HepG2 (cell line): ENCODE measurements around the gene GSTM1. TPM values are rescaled to one million over a fixed set of nuclear protein-coding genes. Genes with fewer than 3 reads are reported as not detected.
A peak's percentile ranks its signal among the peaks of the same experiment; 100 is the strongest.

ENCODE experiments used
- CEBPB ChIP-seq: IDR thresholded peaks from 2 replicates; pipeline ENCODE4 v1.6.1; 2011; ENCODE audit warnings: low read depth, low read length, improper control_type of control experiment, borderline replicate concordance
- FUBP1 ChIP-seq: sonication (generic); formaldehyde crosslinking; IDR thresholded peaks from 2 replicates; pipeline ENCODE4 v1.5.1; 2020; ENCODE audit warnings: missing genetic modification reagents, mild to moderate bottlenecking, borderline replicate concordance
- HNF4A ChIP-seq: sonication (generic); formaldehyde crosslinking; IDR thresholded peaks from 2 replicates; pipeline ENCODE4 v1.4.0; 2020; ENCODE audit warnings: missing genetic modification reagents
- SUZ12 ChIP-seq: fragments of 150-350 bp; IDR thresholded peaks from 2 replicates; pipeline ENCODE4 v1.6.1; 2014; ENCODE audit warnings: low read depth, low read length
- ZNF546 ChIP-seq: sonication (generic); formaldehyde crosslinking; conservative IDR thresholded peaks from 2 replicates; pipeline ENCODE4 v1.8.1; 2023; ENCODE audit warnings: mild to moderate bottlenecking, missing genetic modification reagents
- ZNF816 ChIP-seq: sonication (generic); formaldehyde crosslinking; IDR thresholded peaks from 2 replicates; pipeline ENCODE4 v1.8.0; 2022; ENCODE audit warnings: missing genetic modification reagents, mild to moderate bottlenecking, borderline replicate concordance
- ZNF891 ChIP-seq: sonication (generic); formaldehyde crosslinking; IDR thresholded peaks from 2 replicates; pipeline ENCODE4 v1.5.0; 2020; ENCODE audit warnings: mild to moderate bottlenecking, missing genetic modification reagents
- polyA plus RNA-seq, 8 experiments: library from polyadenylated mRNA; depleted of rRNA in 3 of 8; stranded (reverse) in 7 of 8; unstranded in 1 of 8; fragments of >200 nt; fragmentation: Illumina TruSeq in 4 of 8; extraction: Trizol in 4 of 8; gene quantifications; 2 replicates each; pipeline versions ENCODE4 v1.2.1 to v1.2.3, GENCODE V29; 2011 to 2016; ENCODE audit warnings: low read depth in 4 of 8, missing spikeins in 1 of 8, mixed read lengths in 1 of 8; ENCODE audit not compliant: insufficient read depth in 1 of 8
- total RNA-seq, 5 experiments: library from RNA; depleted of rRNA; stranded (reverse); fragments of >200 nt; fragmentation: Illumina TruSeq; extraction: Trizol; gene quantifications; 2 replicates each; pipeline ENCODE4 v1.2.3, GENCODE V29; 2016; ENCODE audit warnings: low read depth in 1 of 5
- TF ChIP-seq, protein P1 (sequence below): sonication (generic); formaldehyde crosslinking; IDR thresholded peaks from 2 replicates; pipeline ENCODE4 v1.4.0; 2020; ENCODE audit warnings: missing genetic modification reagents
- TF ChIP-seq, protein P2 (sequence below): sonication (generic); formaldehyde crosslinking; IDR thresholded peaks from 2 replicates; pipeline ENCODE4 v1.5.1; 2020; ENCODE audit warnings: mild to moderate bottlenecking, missing genetic modification reagents
- TF ChIP-seq, protein P3 (sequence below): sonication (generic); formaldehyde crosslinking; IDR thresholded peaks from 2 replicates; pipeline ENCODE4 v1.5.1; 2020; ENCODE audit warnings: mild to moderate bottlenecking, moderate library complexity, missing genetic modification reagents
- TF ChIP-seq, protein P4 (sequence below): sonication (generic); formaldehyde crosslinking; conservative IDR thresholded peaks from 2 replicates; pipeline ENCODE4 v1.8.0; 2022; ENCODE audit warnings: missing genetic modification reagents

Gene GSTM1
- total and polyA plus RNA-seq, 2 of the 13 experiments (the other 11 are each of a cell fraction or from before 2014, with no cell fraction given): 0.42 TPM; not detected in 1

- TF ChIP-seq, protein P1, sequence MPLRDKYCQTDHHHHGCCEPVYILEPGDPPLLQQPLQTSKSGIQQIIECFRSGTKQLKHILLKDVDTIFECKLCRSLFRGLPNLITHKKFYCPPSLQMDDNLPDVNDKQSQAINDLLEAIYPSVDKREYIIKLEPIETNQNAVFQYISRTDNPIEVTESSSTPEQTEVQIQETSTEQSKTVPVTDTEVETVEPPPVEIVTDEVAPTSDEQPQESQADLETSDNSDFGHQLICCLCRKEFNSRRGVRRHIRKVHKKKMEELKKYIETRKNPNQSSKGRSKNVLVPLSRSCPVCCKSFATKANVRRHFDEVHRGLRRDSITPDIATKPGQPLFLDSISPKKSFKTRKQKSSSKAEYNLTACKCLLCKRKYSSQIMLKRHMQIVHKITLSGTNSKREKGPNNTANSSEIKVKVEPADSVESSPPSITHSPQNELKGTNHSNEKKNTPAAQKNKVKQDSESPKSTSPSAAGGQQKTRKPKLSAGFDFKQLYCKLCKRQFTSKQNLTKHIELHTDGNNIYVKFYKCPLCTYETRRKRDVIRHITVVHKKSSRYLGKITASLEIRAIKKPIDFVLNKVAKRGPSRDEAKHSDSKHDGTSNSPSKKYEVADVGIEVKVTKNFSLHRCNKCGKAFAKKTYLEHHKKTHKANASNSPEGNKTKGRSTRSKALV (CRISPR knock-in tag): no peak
- no peak for TF ChIP-seq ZNF546 (CRISPR knock-in tag)
- TF ChIP-seq FUBP1: no peak
- no peak for TF ChIP-seq SUZ12
- TF ChIP-seq, protein P2, sequence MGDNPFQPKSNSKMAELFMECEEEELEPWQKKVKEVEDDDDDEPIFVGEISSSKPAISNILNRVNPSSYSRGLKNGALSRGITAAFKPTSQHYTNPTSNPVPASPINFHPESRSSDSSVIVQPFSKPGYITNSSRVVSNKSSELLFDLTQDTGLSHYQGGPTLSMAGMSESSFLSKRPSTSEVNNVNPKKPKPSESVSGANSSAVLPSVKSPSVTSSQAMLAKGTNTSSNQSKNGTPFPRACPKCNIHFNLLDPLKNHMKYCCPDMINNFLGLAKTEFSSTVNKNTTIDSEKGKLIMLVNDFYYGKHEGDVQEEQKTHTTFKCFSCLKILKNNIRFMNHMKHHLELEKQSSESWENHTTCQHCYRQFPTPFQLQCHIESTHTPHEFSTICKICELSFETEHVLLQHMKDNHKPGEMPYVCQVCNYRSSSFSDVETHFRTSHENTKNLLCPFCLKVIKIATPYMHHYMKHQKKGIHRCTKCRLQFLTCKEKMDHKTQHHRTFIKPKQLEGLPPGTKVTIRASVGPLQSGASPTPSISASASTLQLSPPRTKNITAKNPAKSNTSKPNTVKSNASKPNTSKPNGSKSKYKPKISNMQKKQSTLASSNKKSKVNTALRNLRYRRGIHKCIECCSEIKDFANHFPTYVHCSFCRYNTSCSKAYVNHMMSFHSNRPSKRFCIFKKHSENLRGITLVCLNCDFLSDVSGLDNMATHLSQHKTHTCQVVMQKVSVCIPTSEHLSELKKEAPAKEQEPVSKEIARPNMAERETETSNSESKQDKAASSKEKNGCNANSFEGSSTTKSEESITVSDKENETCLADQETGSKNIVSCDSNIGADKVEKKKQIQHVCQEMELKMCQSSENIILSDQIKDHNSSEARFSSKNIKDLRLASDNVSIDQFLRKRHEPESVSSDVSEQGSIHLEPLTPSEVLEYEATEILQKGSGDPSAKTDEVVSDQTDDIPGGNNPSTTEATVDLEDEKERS: no peak
- TF ChIP-seq, protein P3, sequence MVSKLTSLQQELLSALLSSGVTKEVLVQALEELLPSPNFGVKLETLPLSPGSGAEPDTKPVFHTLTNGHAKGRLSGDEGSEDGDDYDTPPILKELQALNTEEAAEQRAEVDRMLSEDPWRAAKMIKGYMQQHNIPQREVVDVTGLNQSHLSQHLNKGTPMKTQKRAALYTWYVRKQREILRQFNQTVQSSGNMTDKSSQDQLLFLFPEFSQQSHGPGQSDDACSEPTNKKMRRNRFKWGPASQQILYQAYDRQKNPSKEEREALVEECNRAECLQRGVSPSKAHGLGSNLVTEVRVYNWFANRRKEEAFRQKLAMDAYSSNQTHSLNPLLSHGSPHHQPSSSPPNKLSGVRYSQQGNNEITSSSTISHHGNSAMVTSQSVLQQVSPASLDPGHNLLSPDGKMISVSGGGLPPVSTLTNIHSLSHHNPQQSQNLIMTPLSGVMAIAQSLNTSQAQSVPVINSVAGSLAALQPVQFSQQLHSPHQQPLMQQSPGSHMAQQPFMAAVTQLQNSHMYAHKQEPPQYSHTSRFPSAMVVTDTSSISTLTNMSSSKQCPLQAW (CRISPR knock-in tag): peak; percentile 85
- TF ChIP-seq ZNF891 (CRISPR knock-in tag): peak; percentile 45; the same call in 1 of the 2 replicates
- TF ChIP-seq, protein P4, sequence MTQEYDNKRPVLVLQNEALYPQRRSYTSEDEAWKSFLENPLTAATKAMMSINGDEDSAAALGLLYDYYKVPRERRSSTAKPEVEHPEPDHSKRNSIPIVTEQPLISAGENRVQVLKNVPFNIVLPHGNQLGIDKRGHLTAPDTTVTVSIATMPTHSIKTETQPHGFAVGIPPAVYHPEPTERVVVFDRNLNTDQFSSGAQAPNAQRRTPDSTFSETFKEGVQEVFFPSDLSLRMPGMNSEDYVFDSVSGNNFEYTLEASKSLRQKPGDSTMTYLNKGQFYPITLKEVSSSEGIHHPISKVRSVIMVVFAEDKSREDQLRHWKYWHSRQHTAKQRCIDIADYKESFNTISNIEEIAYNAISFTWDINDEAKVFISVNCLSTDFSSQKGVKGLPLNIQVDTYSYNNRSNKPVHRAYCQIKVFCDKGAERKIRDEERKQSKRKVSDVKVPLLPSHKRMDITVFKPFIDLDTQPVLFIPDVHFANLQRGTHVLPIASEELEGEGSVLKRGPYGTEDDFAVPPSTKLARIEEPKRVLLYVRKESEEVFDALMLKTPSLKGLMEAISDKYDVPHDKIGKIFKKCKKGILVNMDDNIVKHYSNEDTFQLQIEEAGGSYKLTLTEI (CRISPR knock-in tag): no peak
- TF ChIP-seq CEBPB: no peak
- TF ChIP-seq ZNF816: no peak
- peak; percentile 85 for TF ChIP-seq HNF4A (CRISPR knock-in tag)
These were observed 31.8 kb upstream of the GSTM1 start, which contains the start of gene GSTM4 (continued) for GRCh38 chr1:109655615-109656519.
